ENCODE measurements around the gene RALGPS1.

- TF ChIP-seq, protein P1, sequence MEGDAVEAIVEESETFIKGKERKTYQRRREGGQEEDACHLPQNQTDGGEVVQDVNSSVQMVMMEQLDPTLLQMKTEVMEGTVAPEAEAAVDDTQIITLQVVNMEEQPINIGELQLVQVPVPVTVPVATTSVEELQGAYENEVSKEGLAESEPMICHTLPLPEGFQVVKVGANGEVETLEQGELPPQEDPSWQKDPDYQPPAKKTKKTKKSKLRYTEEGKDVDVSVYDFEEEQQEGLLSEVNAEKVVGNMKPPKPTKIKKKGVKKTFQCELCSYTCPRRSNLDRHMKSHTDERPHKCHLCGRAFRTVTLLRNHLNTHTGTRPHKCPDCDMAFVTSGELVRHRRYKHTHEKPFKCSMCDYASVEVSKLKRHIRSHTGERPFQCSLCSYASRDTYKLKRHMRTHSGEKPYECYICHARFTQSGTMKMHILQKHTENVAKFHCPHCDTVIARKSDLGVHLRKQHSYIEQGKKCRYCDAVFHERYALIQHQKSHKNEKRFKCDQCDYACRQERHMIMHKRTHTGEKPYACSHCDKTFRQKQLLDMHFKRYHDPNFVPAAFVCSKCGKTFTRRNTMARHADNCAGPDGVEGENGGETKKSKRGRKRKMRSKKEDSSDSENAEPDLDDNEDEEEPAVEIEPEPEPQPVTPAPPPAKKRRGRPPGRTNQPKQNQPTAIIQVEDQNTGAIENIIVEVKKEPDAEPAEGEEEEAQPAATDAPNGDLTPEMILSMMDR (IDR thresholded peaks at IDR 0.05), result no peak
- no peak for TF ChIP-seq POLR2A (IDR thresholded peaks at IDR 0.05)
These were observed 90.6 kb downstream of the RALGPS1 start for GRCh38 chr9:127004946-127005769.
